VCaP (cell line): ENCODE results near the gene UBE3B.

Experiments used
- H3K27ac ChIP-seq: fragments of 450-650 bp; 2 replicates; pipeline ENCODE4 v1.5.1; 2017
- TF ChIP-seq, protein P1 (sequence below): fragments of 450-650 bp; conservative IDR thresholded peaks from 2 replicates; pipeline ENCODE4 v1.5.1; 2017; ENCODE audit warnings: mild to moderate bottlenecking, moderate library complexity

Gene UBE3B

DNA sequence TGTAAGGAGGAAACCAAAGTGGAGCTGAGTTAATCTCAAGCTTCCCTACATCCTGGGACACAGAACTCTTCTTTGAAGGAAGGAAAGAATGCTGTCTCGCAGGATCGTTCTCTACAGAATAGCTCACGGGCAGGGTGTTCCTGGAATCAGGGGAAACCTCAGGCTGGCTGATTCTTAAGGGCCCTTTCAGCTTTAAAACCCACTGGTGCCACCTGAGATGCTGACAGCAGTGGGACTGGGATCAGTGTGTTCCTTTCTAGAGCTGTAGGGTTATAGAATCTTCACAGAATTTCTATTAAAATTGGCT, 47.8 kb downstream of the UBE3B start:
- TF ChIP-seq, protein P1, sequence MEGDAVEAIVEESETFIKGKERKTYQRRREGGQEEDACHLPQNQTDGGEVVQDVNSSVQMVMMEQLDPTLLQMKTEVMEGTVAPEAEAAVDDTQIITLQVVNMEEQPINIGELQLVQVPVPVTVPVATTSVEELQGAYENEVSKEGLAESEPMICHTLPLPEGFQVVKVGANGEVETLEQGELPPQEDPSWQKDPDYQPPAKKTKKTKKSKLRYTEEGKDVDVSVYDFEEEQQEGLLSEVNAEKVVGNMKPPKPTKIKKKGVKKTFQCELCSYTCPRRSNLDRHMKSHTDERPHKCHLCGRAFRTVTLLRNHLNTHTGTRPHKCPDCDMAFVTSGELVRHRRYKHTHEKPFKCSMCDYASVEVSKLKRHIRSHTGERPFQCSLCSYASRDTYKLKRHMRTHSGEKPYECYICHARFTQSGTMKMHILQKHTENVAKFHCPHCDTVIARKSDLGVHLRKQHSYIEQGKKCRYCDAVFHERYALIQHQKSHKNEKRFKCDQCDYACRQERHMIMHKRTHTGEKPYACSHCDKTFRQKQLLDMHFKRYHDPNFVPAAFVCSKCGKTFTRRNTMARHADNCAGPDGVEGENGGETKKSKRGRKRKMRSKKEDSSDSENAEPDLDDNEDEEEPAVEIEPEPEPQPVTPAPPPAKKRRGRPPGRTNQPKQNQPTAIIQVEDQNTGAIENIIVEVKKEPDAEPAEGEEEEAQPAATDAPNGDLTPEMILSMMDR = no peak
- H3K27ac ChIP-seq = no peak overlapping the region

DNA sequence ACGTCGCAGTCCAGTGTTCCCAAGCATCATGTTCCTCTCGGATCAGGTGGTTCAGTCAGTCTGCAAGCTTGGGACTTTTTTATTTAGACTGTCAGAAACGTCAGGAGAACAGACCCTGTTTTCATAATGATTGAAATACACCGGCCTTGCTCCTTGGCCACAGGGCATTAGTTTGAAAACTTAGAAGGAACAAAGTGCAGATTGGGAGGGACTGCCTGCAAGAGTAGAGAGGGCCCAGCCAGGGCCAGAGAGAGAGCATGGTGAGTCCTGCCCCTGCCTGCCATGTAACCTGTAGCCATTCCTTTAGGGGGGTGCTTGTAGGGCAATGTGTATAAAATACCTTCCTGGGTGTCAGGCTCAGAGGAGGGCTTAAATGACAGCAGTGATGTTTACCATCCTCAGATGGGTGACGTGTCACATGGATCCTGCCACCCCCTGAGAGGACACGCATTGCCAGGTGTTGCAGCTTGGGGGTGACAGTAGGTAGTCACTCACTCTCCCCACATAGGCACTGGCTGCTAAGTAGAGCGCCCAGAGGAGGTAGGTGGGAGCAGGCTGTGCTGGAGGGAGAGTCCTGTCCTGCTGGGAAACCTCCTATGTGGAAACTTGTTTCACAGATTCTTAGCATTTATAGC, 50.2 kb downstream of the UBE3B start:
- TF ChIP-seq, protein P1 = no peak
- no peak overlapping the region for H3K27ac ChIP-seq

DNA sequence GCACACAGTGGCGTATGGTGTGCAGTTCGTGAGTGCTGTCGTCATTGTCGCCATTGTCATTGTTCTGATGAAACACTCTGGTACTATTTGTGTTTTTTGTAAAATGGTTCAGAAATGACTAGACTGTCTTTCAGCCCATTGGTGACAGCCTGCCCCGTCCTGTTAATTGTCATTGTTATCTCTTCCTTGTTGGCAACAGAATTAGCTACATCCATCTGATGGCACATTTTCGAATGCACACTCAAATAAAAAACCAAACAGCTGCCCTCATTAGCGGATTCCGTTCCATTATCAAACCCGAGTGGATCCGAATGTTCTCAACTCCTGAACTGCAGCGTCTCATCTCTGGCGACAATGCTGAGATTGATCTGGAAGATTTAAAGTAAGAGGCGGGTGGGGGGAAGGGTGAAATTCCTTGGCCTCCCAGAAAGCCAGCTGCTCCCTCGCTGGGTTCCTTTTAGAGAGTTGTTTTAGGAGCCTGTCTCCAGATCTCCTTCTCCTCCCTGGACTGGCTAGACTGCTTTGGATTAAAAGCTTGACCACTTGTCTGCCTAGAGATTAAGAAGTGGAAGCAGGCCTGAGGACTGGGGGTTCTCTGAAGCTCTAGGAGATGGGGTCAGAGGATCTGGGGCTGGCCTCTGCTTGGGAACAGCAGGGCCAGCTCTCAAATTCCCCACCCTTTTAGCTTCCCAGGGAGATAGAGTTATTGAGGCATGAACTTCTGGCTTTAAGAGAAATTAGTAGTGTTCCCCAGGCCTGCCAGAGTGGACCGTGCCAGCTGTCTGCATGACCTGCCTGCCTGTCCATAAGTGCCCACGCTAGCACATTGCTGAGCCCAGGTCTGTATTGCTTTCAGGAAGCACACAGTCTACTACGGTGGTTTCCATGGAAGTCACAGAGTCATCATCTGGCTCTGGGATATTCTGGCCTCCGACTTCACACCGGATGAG, 52.5 kb downstream of the UBE3B start:
- no peak overlapping the region for H3K27ac ChIP-seq
- TF ChIP-seq, protein P1 = no peak

DNA sequence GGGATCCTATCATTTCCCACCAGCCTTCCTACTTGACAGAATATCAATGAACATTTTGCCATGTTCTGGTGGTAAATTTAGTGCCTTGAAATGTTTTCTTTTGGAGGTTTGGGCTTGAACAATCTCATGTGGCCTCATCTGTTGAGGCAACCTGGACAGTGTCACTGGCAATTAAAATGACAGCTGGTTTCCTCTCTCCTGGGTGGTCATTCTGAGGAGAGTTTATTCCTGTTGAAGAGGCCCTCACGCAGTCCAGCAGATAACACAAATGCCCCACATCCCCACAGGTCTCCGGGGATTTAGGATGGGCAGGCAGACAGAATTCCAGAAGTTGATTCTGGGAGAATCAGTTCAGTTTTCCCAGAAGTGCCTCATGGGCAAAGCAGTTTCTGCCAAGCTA, 54.0 kb downstream of the UBE3B start:
- TF ChIP-seq, protein P1 = no peak
- H3K27ac ChIP-seq = no peak overlapping the region

DNA sequence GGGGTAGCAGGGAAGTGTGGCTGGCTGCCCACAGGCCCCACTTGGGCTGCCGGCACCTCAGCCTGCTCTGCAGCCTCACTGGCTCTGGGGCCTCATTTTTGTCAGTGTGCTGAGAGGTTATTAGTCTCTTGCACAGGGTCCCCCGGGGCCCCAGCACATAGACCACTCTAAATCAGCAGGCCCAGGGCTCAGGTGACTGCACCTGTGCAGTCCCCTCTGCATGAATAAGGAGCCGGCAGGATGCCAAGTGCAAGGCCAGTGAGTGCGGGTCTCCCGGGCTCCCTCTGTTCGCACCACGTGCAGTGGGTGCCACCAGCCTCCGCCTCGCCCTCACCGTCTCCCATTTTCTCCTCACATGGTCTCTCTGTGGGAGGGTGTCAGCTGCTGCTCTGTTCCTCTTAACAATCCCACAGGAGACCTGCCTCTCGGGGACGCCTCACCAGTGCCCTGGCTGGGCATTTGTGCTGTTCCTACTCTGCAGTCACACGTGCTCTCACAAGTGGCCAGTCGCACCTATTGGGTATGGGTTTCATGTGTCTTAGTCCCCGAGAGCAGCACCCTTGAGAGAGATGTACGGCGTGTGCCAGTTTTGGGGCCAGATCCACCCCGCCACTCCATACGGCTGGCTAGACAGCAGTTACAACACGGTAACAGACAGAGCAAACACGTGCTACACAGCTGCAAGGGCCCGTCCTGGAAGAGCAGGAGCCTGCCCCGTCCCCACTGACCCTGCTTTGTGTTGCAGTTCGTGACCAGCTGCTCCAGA, 55.5 kb downstream of the UBE3B start:
- TF ChIP-seq, protein P1 = no peak

DNA sequence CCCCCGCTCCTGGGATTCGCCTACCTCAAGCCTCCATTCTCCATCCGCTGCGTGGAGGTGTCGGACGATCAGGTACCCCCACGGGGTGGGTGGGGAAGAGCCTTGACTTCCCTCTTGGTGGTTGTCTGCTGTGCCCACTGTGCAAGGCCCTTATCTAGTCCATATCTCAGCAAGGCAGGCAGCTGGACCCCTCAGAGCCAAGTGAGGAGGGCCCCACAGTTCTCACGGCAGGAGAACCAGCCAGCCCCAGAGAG, 56.0 kb downstream of the UBE3B start:
- H3K27ac ChIP-seq = no peak overlapping the region
- TF ChIP-seq, protein P1 = no peak

More for the DNA sequence above, 55.5 kb downstream of the UBE3B start:
- H3K27ac ChIP-seq = no peak overlapping the region

DNA sequence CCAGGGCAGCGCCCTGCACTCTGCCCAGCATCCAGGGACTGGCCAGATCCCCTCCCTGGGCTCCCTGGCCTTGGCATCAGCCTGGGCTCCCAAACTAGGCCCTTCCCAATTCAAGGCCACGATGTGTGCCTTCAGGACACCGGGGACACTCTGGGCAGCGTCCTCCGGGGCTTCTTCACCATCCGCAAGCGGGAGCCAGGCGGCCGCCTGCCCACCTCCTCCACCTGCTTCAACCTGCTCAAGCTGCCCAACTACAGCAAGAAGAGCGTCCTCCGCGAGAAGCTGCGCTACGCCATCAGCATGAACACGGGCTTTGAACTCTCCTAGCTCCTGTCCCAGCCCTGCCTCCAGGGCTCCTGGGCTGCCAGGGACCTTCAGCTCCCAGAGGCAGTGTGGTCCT, 57.0 kb downstream of the UBE3B start:
- TF ChIP-seq, protein P1 = no peak
- H3K27ac ChIP-seq = no peak overlapping the region
